WERI-Rb-1 (cell line): ENCODE results near the gene NADK.
A peak's percentile ranks its signal among the peaks of the same experiment; 100 is the strongest.

ENCODE experiments used
- DNase-seq: peaks from one replicate; pipeline ENCODE4 v3.0.0-alpha.2; 2020
- H3K27ac ChIP-seq: fragments of 250-450 bp; sonication (Bioruptor Pico); 2 replicates; pipeline ENCODE4 v1.5.1; 2020; ENCODE audit warnings: mild to moderate bottlenecking, moderate library complexity
- H3K27me3 ChIP-seq: fragments of 250-450 bp; sonication (Bioruptor Pico); 2 replicates; pipeline ENCODE4 v1.5.1; 2021; ENCODE audit warnings: mild to moderate bottlenecking, low read depth, moderate library complexity; ENCODE audit not compliant: insufficient read depth, severe bottlenecking
- H3K36me3 ChIP-seq: fragments of 250-450 bp; sonication (Bioruptor Pico); 2 replicates; pipeline ENCODE4 v1.5.1; 2020; ENCODE audit warnings: mild to moderate bottlenecking, moderate library complexity
- H3K4me3 ChIP-seq: 2 replicates; pipeline ENCODE4 v1.5.1; 2011; ENCODE audit warnings: low read depth, mild to moderate bottlenecking, control low read depth, low read length
- H3K9me3 ChIP-seq: fragments of 250-450 bp; sonication (Bioruptor Pico); 2 replicates; pipeline ENCODE4 v1.5.1; 2021; ENCODE audit warnings: mild to moderate bottlenecking, moderate library complexity; ENCODE audit not compliant: severe bottlenecking
- TF ChIP-seq, protein P1 (sequence below): IDR thresholded peaks from 2 replicates; pipeline ENCODE4 v1.5.1; 2011; ENCODE audit warnings: low read depth, mild to moderate bottlenecking, control low read depth, inconsistent platforms, low read length

The NADK gene

DNA sequence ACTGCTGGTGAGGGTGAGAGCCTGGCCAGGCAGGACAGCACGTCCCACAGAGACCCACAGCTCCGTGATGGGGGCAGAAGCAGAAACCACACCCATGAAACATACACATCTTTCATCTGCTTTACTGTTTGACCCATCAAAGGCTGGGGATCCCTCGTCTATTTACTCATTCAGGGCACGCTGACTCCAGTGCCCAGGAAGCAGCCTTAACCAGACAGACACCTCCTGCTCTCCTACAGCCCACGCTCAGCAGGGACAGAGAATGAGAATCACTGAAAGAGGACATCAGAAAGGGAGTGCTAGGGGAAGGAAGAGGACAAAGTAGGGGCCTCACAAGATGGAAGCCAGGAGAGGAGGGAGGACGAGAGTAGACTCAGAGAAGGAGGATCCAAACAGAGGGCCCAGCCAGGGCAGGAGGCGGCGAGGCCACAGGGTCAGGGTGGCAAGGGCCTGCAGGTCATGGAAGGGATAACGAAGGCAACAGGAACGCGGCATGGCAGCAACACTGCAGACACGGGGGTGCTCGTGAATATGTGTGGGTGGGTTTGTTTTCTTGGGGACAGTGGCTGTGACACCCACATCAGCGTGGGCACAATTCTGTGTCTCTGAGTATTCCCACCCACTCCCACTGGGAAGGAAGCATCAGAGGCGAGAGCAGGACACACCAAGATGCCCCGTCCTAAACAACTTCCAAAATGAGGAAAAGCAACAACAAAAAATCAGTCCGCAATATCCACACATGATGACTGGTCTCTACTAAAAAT is 15.4 kb upstream of the NADK start:
- H3K27ac ChIP-seq: no peak overlapping the region
- DNase-seq: no peak
- no peak overlapping the region for H3K4me3 ChIP-seq
- peaks cover 75% of the 10 kb centered on the region for H3K36me3 ChIP-seq
- no peaks in the 10 kb centered on the region for H3K9me3 ChIP-seq
- TF ChIP-seq, protein P1, sequence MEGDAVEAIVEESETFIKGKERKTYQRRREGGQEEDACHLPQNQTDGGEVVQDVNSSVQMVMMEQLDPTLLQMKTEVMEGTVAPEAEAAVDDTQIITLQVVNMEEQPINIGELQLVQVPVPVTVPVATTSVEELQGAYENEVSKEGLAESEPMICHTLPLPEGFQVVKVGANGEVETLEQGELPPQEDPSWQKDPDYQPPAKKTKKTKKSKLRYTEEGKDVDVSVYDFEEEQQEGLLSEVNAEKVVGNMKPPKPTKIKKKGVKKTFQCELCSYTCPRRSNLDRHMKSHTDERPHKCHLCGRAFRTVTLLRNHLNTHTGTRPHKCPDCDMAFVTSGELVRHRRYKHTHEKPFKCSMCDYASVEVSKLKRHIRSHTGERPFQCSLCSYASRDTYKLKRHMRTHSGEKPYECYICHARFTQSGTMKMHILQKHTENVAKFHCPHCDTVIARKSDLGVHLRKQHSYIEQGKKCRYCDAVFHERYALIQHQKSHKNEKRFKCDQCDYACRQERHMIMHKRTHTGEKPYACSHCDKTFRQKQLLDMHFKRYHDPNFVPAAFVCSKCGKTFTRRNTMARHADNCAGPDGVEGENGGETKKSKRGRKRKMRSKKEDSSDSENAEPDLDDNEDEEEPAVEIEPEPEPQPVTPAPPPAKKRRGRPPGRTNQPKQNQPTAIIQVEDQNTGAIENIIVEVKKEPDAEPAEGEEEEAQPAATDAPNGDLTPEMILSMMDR: no peak
- no peaks in the 10 kb centered on the region for H3K27me3 ChIP-seq

GRCh38 chr1:1788646-1789431 is 10.6 kb upstream of the NADK start:
- Histone ChIP-seq H3K27me3 (no peaks in the 10 kb centered on the region), H3K27ac (no peak overlapping the region), H3K36me3 (peaks cover 75% of the 10 kb centered on the region), H3K9me3 (no peaks in the 10 kb centered on the region), H3K4me3 (no peak overlapping the region)
- TF ChIP-seq, protein P1: peak; percentile 75
- DNase-seq: peak; percentile 62

GRCh38 chr1:1788136-1788535 is 9.9 kb upstream of the NADK start:
- H3K27me3 ChIP-seq: no peaks in the 10 kb centered on the region
- H3K36me3 ChIP-seq: peaks cover 68% of the 10 kb centered on the region
- TF ChIP-seq, protein P1: no peak
- no peak overlapping the region for H3K27ac ChIP-seq
- no peaks in the 10 kb centered on the region for H3K9me3 ChIP-seq
- H3K4me3 ChIP-seq: no peak overlapping the region
- DNase-seq: no peak

DNA sequence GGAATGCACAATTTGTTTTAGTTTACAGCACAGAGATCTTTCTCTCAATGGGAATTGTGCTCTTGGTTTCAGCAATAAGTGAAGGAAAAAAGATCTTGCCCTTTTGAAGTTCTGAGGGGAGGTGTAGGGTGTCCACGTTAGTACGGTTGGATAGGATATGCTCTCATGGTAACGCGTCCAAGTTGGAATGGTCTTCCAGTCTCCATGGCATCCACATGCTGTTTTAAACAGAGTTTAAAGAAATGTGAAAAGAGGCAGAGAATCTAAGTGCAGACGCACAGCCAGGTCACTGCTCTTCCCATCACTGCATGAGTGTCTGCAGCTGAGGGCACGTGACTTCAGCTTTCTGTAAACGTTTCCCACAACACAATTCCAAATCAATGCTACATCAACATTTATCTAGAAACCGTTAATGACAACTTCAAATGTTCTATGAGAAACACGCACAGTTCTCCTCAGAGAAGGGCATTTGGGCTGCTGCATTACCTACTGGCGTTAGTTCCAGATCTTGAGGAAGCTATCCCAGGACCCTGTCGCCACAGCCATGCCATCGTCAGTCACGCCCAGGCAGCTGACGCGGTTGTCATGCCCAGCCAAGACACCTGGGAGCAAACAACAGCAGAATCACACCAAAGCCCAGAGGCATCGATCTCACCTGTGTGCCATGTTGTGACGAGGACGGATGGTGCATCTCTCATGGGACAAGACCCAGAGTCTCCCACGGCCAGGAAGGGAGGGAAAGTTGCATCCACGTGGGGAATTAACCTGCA is 8.8 kb upstream of the NADK start:
- no peak for DNase-seq
- Histone ChIP-seq H3K27ac (no peak overlapping the region), H3K4me3 (no peak overlapping the region), H3K36me3 (peaks cover 59% of the 10 kb centered on the region), H3K9me3 (no peaks in the 10 kb centered on the region), H3K27me3 (no peaks in the 10 kb centered on the region)
- TF ChIP-seq, protein P1: no peak

- Histone ChIP-seq H3K9me3 (no peaks in the 10 kb centered on the region), H3K27me3 (no peaks in the 10 kb centered on the region), H3K27ac (no peak overlapping the region), H3K4me3 (no peak overlapping the region), H3K36me3 (peaks cover 50% of the 10 kb centered on the region)
- TF ChIP-seq, protein P1: no peak
- DNase-seq: no peak
These were observed 7.4 kb upstream of the NADK start for GRCh38 chr1:1785666-1786065.
